ENCODE results near the gene ACSL4. TPM values are rescaled to one million over a fixed set of nuclear protein-coding genes. Genes with fewer than 3 reads are reported as not detected.

Gene ACSL4
- total RNA-seq (ENCODE audit: unreplicated experiment), result 77.9 TPM
- long read RNA-seq, full-length matches to known transcripts, result 1 of 3 reads
- long read RNA-seq, partial matches to known transcripts, result 1 of 3 reads
- long read RNA-seq, other reads (novel, unspliced or antisense), result 1 of 3 reads

- Mint-ChIP-seq H3K4me1 (ENCODE audit: low read depth, unreplicated experiment) (peaks cover 3% of the 10 kb centered on the region), H3K27ac (ENCODE audit: unreplicated experiment) (peak within 1 kb of the TSS; percentile 94), H3K4me3 (ENCODE audit: unreplicated experiment) (peak within 1 kb of the TSS; percentile 98), H3K36me3 (ENCODE audit: unreplicated experiment) (no peaks in the 10 kb centered on the region), H3K9me3 (ENCODE audit: unreplicated experiment) (peaks cover 12% of the 10 kb centered on the region), H3K27me3 (ENCODE audit: unreplicated experiment) (peaks cover 3% of the 10 kb centered on the region)
- peak; percentile 86 for DNase-seq
- TF ChIP-seq CTCF (IDR thresholded peaks at IDR 0.05; ENCODE audit: partially characterized antibody, unreplicated experiment), result no peak
Observed at GRCh38 chrX:109732807-109733612, at the start of gene ACSL4. Gene ACSL4, minus strand, starts transcription at chrX:109733257. Its CDS starts 49,894 bp downstream, at chrX:109683363.

GRCh38 chrX:109777749-109778148 is 44.7 kb upstream of the ACSL4 start:
- TF ChIP-seq CTCF (IDR thresholded peaks at IDR 0.05; ENCODE audit: partially characterized antibody, unreplicated experiment), result no peak
- Mint-ChIP-seq H3K4me3 (ENCODE audit: unreplicated experiment) (no peak overlapping the region), H3K9me3 (ENCODE audit: unreplicated experiment) (no peaks in the 10 kb centered on the region), H3K27ac (ENCODE audit: unreplicated experiment) (no peak overlapping the region), H3K36me3 (ENCODE audit: unreplicated experiment) (no peaks in the 10 kb centered on the region), H3K4me1 (ENCODE audit: low read depth, unreplicated experiment) (no peaks in the 10 kb centered on the region), H3K27me3 (ENCODE audit: unreplicated experiment) (no peaks in the 10 kb centered on the region)
- DNase-seq, result no peak

- H3K36me3 Mint-ChIP-seq (ENCODE audit: unreplicated experiment), result no peaks in the 10 kb centered on the region
- no peak overlapping the region for H3K4me3 Mint-ChIP-seq (ENCODE audit: unreplicated experiment)
- H3K27ac Mint-ChIP-seq (ENCODE audit: unreplicated experiment), result no peak overlapping the region
- H3K4me1 Mint-ChIP-seq (ENCODE audit: low read depth, unreplicated experiment), result no peaks in the 10 kb centered on the region
- no peak for TF ChIP-seq CTCF (IDR thresholded peaks at IDR 0.05; ENCODE audit: partially characterized antibody, unreplicated experiment)
- H3K9me3 Mint-ChIP-seq (ENCODE audit: unreplicated experiment), result no peaks in the 10 kb centered on the region
- no peak for DNase-seq
- no peaks in the 10 kb centered on the region for H3K27me3 Mint-ChIP-seq (ENCODE audit: unreplicated experiment)
Observed at GRCh38 chrX:109776986-109777385, 43.9 kb upstream of the ACSL4 start.

GRCh38 chrX:109776432-109776831 is 43.4 kb upstream of the ACSL4 start:
- no peaks in the 10 kb centered on the region for H3K36me3 Mint-ChIP-seq (ENCODE audit: unreplicated experiment)
- H3K27me3 Mint-ChIP-seq (ENCODE audit: unreplicated experiment), result no peaks in the 10 kb centered on the region
- H3K4me1 Mint-ChIP-seq (ENCODE audit: low read depth, unreplicated experiment), result no peaks in the 10 kb centered on the region
- H3K9me3 Mint-ChIP-seq (ENCODE audit: unreplicated experiment), result no peaks in the 10 kb centered on the region
- H3K27ac Mint-ChIP-seq (ENCODE audit: unreplicated experiment), result no peak overlapping the region
- no peak for TF ChIP-seq CTCF (IDR thresholded peaks at IDR 0.05; ENCODE audit: partially characterized antibody, unreplicated experiment)
- H3K4me3 Mint-ChIP-seq (ENCODE audit: unreplicated experiment), result no peak overlapping the region
- DNase-seq, result no peak

GRCh38 chrX:109775386-109775785 is 42.3 kb upstream of the ACSL4 start:
- no peak for TF ChIP-seq CTCF (IDR thresholded peaks at IDR 0.05; ENCODE audit: partially characterized antibody, unreplicated experiment)
- no peaks in the 10 kb centered on the region for H3K27me3 Mint-ChIP-seq (ENCODE audit: unreplicated experiment)
- no peak overlapping the region for H3K27ac Mint-ChIP-seq (ENCODE audit: unreplicated experiment)
- H3K4me1 Mint-ChIP-seq (ENCODE audit: low read depth, unreplicated experiment), result no peaks in the 10 kb centered on the region
- DNase-seq, result no peak
- H3K4me3 Mint-ChIP-seq (ENCODE audit: unreplicated experiment), result no peak overlapping the region
- H3K9me3 Mint-ChIP-seq (ENCODE audit: unreplicated experiment), result no peaks in the 10 kb centered on the region
- H3K36me3 Mint-ChIP-seq (ENCODE audit: unreplicated experiment), result no peaks in the 10 kb centered on the region

Data from glutamatergic neuron (in vitro differentiated cells).